GM23338 (cell line): Measurements from ENCODE around the gene FGGY.

Source experiments
- CREB1 ChIP-seq: fragments of 250-450 bp; sonication (Bioruptor Pico); IDR thresholded peaks from 2 replicates; pipeline ENCODE4 v1.5.0; 2020; ENCODE audit warnings: low read depth, mild to moderate bottlenecking, moderate library complexity
- CTCF ChIP-seq, 2 experiments: fragments of 200-600 bp in 1 of 2; sonication (generic) in 1 of 2; conservative IDR thresholded peaks; 2 replicates each; pipeline versions ENCODE4 v1.5.1 to v1.6.1; 2016 to 2017; ENCODE audit warnings: antibody characterized with exemption in 2 of 2, low read depth in 2 of 2, mild to moderate bottlenecking in 2 of 2, moderate library complexity in 1 of 2
- EZH2 ChIP-seq: fragments of 200-600 bp; sonication (generic); IDR thresholded peaks from one replicate; pipeline ENCODE4 v1.8.0; 2017; ENCODE audit warnings: antibody characterized with exemption, mild to moderate bottlenecking, low read depth; ENCODE audit not compliant: unreplicated experiment
- POLR2AphosphoS5 ChIP-seq: IDR thresholded peaks from 2 replicates; pipeline ENCODE4 v1.6.1; 2016; ENCODE audit warnings: antibody characterized with exemption, low read depth
- REST ChIP-seq: IDR thresholded peaks from one replicate; pipeline ENCODE4 v1.6.1; 2018; ENCODE audit warnings: antibody characterized with exemption; ENCODE audit not compliant: unreplicated experiment

GRCh38 chr1:59349101-59349500 is 52.2 kb downstream of the FGGY start:
- no peak for TF ChIP-seq CTCF (conservative IDR thresholded peaks at IDR 0.05; ENCODE audit: low read depth in 2 of 2)
- TF ChIP-seq EZH2, result no peak
- TF ChIP-seq POLR2AphosphoS5, result no peak
- no peak for TF ChIP-seq REST
- TF ChIP-seq CREB1 (CRISPR knock-in tag), result no peak
